GM12873 (cell line): ENCODE measurements around the gene LIMD2.

Experiments used
- TF ChIP-seq, protein P1 (sequence below): IDR thresholded peaks from 2 replicates; pipeline ENCODE4 v1.5.1; 2012; ENCODE audit warnings: low read depth, mild to moderate bottlenecking, moderate library complexity, low read length, control low read depth; ENCODE audit not compliant: insufficient read depth; ENCODE audit errors: missing control alignments

The LIMD2 gene

DNA sequence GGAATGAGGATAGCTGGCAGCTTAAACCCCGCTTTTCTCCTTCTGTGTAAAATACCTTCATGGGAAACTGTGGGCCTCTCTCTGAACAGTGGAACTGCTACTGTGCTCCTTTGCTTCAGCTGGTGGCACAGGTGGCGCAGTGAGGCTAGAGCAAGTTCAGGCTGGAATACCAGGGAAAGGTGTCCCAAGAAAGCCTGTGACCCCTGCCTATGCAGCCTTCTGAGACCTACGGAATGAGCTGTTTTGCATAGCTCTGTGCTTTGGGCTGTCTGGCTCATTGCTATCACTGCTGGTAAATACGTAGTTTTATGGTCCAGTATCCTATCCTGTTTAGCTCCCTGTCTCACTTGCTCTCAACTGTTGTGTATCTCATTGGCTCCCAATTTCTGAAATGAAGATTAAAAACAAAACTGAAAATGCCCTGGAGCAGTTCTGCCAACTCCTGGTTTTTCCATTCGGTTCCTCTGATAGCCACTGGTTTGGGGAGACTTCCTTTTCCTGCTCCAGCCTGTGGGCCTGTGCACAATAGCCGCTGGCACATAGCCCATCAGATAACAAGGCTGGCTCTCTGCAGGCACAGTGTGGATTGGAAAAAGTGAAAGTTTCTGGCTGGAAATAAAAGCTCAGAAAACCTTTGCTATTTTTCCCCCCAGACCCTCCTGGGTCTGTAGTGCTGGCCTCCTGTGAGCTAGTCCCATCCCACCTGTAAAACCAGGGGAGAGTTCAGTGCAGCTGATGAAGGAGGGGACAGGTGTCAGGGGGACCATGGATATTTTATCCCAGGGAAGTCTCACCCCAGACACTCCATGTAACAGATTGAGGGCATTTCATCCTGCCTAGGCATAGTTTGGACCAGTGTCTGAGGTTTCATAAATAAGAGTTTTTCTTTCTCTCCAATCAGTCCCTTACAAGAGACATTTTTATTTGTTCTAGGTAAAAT lies 24.0 kb downstream of the LIMD2 start:
- TF ChIP-seq, protein P1, sequence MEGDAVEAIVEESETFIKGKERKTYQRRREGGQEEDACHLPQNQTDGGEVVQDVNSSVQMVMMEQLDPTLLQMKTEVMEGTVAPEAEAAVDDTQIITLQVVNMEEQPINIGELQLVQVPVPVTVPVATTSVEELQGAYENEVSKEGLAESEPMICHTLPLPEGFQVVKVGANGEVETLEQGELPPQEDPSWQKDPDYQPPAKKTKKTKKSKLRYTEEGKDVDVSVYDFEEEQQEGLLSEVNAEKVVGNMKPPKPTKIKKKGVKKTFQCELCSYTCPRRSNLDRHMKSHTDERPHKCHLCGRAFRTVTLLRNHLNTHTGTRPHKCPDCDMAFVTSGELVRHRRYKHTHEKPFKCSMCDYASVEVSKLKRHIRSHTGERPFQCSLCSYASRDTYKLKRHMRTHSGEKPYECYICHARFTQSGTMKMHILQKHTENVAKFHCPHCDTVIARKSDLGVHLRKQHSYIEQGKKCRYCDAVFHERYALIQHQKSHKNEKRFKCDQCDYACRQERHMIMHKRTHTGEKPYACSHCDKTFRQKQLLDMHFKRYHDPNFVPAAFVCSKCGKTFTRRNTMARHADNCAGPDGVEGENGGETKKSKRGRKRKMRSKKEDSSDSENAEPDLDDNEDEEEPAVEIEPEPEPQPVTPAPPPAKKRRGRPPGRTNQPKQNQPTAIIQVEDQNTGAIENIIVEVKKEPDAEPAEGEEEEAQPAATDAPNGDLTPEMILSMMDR = no peak

DNA sequence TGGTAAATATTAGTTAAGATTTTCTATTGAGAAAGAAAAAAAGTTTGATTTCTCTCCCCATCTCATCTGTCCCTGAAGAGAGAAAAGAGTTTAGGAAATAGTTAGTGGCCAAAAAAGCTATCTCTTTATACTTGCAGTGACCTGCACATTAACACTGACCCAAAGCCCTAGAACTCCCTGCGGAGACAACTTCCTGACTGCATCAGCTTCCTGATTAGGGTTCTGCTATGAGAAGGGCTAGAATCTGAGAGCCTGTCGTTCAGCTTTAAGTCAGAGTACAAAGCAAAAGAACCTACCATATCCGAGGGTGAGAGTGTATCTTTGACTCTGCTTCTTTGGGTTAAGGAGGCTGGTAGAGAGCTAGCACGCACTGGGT lies 24.7 kb downstream of the LIMD2 start:
- TF ChIP-seq, protein P1 = no peak

DNA sequence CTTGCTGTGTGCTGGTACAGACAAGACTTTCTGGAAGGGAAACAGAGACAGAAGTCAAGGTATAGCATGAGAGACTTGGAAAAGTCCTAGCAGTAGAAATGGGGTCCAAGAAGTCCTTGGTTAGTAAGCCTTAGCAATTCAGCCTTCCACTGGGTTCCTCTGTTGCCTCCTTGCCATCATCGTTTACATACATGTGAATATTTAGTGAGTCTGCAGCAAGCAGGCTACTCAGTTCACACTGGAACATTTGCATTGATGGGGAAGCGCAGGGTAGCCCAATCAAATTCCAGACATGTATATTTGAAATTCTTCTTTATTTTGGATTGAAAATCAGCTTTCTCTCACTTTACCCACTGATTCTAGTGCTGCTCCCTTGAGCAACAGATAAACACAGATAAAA lies 27.1 kb downstream of the LIMD2 start:
- TF ChIP-seq, protein P1 = no peak

DNA sequence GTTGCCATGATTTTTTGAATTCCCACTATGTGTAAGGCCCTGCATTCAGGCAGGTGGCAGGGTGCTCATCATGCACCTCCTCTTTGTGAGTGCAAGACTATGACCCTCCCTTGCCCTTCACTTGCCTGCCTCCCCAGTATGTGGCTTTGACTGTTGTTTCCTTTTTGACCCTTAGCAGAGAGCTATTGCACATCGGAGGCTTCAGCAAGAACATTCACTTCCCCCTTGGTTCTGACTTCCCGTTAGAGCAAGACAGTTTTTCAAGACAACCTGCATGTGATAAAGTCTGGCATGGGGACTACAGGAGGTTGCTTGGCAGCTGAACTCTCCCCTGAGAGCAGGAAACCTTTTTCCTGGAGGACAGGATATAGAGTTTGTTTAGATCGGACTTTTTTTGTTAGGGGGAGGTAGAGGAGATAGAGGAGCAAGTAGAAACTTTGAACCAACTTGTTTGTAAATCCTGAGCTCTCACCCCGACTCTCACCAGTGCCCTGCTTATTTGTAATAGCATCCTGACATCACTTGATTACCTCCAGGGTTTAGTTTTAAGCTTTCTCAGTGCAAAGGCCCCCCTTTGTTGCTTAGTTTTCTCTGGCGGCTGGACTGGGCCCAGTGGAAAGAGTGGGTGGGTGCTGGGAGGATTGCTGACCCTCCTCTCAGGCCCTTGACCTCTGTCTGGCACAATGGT lies 34.3 kb downstream of the LIMD2 start:
- TF ChIP-seq, protein P1 = no peak

DNA sequence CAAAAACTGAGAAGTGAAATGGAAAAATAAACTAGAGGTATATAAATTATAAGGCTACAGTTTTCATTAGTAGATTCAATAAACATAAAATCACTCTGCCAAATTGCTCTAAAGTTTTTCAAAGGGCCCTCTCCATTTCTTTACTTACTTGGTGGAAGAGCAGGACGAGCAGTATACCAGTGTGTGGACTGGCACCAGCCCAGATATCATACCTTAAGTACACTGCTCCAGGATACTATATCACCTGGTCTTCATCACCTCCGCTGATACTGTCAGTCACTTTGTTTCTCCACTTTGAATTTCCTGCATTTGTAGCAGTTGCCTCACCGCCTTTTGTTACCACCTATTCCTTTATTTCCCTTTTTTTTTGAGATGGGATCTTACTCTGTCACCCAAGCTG lies 40.1 kb downstream of the LIMD2 start:
- TF ChIP-seq, protein P1 = no peak

DNA sequence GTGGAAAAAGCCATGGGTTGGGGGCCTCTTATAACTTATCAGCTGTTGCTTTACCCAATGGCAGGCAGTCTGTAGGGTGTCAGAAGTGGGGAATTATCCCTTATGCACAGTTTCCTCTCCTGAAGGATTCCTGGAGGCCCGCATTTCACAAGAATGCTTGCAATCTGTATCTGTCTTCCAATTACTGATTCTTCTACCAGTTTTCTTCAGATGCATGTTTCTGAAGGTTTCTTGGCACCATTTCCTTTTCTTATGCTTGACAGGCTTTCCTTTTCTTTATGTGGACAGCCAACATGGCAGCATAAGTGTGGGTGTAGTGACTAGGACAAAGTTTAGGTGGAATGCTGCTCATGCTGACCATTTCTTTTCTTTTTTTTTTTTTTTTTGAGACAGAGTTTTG lies 41.6 kb downstream of the LIMD2 start:
- TF ChIP-seq, protein P1 = no peak

DNA sequence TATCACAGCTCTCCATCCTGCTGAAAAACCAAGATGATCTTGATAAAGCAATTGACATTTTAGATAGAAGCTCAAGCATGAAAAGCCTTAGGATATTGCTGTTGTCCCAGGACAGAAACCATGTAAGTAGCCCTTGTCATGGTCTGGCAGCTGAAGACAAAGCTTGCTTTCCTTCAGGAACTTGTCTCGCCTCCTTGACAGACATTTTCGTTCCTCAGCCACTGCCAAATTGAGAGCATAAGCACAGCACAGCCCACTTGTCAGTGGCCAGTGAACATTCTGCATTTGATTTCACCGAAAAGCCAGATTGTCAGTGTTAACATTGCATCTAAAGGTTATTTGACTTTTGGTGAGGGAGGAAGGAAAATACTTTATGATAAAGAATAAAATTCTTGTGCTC lies 42.1 kb downstream of the LIMD2 start:
- TF ChIP-seq, protein P1 = no peak
